ENCODE results near the gene CNIH1.

DNA sequence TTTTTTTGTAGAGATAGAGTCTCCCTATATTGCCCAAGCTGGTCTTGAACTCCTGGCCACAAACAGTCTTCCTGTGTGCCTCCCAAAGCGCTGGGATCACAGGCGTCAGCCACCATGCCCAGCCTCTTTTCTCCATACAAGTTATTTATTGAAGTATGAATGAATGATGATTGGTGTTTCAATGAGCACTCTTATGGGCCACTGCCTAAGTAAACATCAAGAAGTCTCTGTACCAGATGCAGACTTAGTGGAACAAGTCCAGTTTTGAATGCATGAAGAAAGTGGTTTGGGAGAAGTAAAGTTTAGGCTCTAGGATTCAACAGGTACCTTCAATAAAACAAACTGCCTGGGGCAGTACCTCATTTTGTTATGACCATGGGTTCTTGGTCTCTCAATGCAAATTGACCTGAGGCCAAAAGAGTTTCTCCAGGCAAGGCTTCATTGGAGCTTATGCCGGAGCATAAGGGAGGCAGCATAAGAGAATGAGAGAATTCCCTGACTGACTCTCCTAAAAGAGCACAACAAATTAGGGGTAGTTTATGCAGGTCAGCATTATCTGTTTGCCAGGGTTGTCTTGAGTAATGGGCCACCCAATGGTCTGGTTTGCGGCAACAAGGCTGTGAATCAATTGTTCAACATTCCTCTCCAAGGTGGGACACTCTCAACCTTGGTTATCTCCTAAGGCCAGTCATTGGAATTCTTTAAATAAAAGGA, 48.7 kb upstream of the CNIH1 start:
- TF ChIP-seq, protein P1, sequence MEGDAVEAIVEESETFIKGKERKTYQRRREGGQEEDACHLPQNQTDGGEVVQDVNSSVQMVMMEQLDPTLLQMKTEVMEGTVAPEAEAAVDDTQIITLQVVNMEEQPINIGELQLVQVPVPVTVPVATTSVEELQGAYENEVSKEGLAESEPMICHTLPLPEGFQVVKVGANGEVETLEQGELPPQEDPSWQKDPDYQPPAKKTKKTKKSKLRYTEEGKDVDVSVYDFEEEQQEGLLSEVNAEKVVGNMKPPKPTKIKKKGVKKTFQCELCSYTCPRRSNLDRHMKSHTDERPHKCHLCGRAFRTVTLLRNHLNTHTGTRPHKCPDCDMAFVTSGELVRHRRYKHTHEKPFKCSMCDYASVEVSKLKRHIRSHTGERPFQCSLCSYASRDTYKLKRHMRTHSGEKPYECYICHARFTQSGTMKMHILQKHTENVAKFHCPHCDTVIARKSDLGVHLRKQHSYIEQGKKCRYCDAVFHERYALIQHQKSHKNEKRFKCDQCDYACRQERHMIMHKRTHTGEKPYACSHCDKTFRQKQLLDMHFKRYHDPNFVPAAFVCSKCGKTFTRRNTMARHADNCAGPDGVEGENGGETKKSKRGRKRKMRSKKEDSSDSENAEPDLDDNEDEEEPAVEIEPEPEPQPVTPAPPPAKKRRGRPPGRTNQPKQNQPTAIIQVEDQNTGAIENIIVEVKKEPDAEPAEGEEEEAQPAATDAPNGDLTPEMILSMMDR (IDR thresholded peaks at IDR 0.05): no peak
- TF ChIP-seq EZH2 (IDR thresholded peaks at IDR 0.05) (no peak), EZH2phosphoT487 (IDR thresholded peaks at IDR 0.05) (no peak)
